K562 (cell line): ENCODE data around the gene PREX1. TPM values are rescaled to one million over a fixed set of nuclear protein-coding genes. Genes with fewer than 3 reads are reported as not detected.

Source experiments
- ATAC-seq: fragments of 200-7000 bp; cut with Tn5 transposase; 3 replicates; pipeline ENCODE4 v1.9.1; 2020; ENCODE audit warnings: moderate library complexity
- BruUV-seq: library from RNA; stranded (reverse); fragments of 400-500 nt; replicated peaks from 2 replicates; lab custom pipeline; 2021; lab: Mats Ljungman, UMichigan
- CTCF ChIA-PET: fragments of 300-600 bp; formaldehyde crosslinking; extraction: SDS; loops from one replicate; lab custom pipeline; 2021; ENCODE audit warnings: low intra/inter-chr PET ratio; lab: Yijun Ruan, JAX
- POLR2A ChIA-PET: fragments of 300-600, 350-650 bp; sonication (Branson Sonifier 250); formaldehyde crosslinking; extraction: SDS; loops from one replicate; lab custom pipeline; 2021; ENCODE audit warnings: antibody characterized with exemption, inconsistent platforms; lab: Yijun Ruan, JAX
- DNase-seq, 4 experiments: peaks; one replicate each; pipeline versions ENCODE4 v3.0.0 to v3.0.0-alpha.2; 2011 to 2018; ENCODE audit warnings: low spot score in 3 of 4, mixed read lengths in 3 of 4; ENCODE audit errors: extremely low read depth in 1 of 4
- FAIRE-seq: peaks from 2 replicates; lab custom pipeline; 2011; peaks lifted over from hg19 to GRCh38; lab: Jason Lieb, UNC
- H2AFZ ChIP-seq: 2 replicates; pipeline ENCODE4 v1.6.0; 2011; ENCODE audit warnings: low read depth, low read length, control low read depth, inconsistent platforms
- H3K27ac ChIP-seq: fragments of 200-600 bp; 3 replicates; pipeline ENCODE4 v1.8.0; 2011; ENCODE audit warnings: low read depth, mild to moderate bottlenecking, control low read depth, inconsistent platforms, low read length, moderate library complexity, mixed read lengths; ENCODE audit errors: extremely low read depth
- H3K27me3 ChIP-seq, 2 experiments: fragments of 300-600 bp in 1 of 2; 2 replicates in 1 of 2; 3 replicates in 1 of 2; pipeline versions ENCODE4 v1.6.0 to v1.8.0; 2011; ENCODE audit warnings: inconsistent platforms in 2 of 2, low read length in 2 of 2, mild to moderate bottlenecking in 1 of 2, mixed read lengths in 1 of 2, moderate library complexity in 1 of 2; ENCODE audit not compliant: control insufficient read depth in 2 of 2, insufficient read depth in 2 of 2
- H3K36me3 ChIP-seq: fragments of 300-600 bp; 3 replicates; pipeline ENCODE4 v1.8.0; 2011; ENCODE audit warnings: mild to moderate bottlenecking, low read length, inconsistent platforms; ENCODE audit not compliant: control insufficient read depth, insufficient read depth
- H3K4me1 ChIP-seq, 2 experiments: fragments of 200-600 bp in 1 of 2; replicated peaks in 1 of 2; 2 replicates in 1 of 2; 3 replicates in 1 of 2; pipeline versions ENCODE4 v1.5.1 to v1.8.0; 2011; ENCODE audit warnings: inconsistent platforms in 2 of 2, low read length in 2 of 2, mild to moderate bottlenecking in 1 of 2, mixed read lengths in 1 of 2, moderate library complexity in 1 of 2; ENCODE audit not compliant: control insufficient read depth in 2 of 2, insufficient read depth in 2 of 2
- H3K4me2 ChIP-seq: 2 replicates; pipeline ENCODE4 v1.6.1; 2011; ENCODE audit warnings: low read length, control low read depth, inconsistent platforms, mixed read lengths; ENCODE audit not compliant: insufficient read depth
- H3K4me3 ChIP-seq: fragments of 200-600 bp; sonication (generic), shearing (Covaris generic); 2 replicates; pipeline ENCODE4 v1.5.1; 2016; ENCODE audit warnings: control low read depth, inconsistent platforms
- H3K79me2 ChIP-seq: fragments of 200-600 bp; 3 replicates; pipeline ENCODE4 v1.8.0; 2011; ENCODE audit warnings: low read length, inconsistent platforms; ENCODE audit not compliant: control insufficient read depth, insufficient read depth
- H3K9ac ChIP-seq, 2 experiments: 2 replicates each; pipeline versions ENCODE4 v1.6.0 to v1.6.1; 2011; ENCODE audit warnings: low read depth in 2 of 2, low read length in 2 of 2, control low read depth in 1 of 2, inconsistent platforms in 1 of 2, mild to moderate bottlenecking in 1 of 2, mixed read lengths in 1 of 2; ENCODE audit not compliant: insufficient read depth in 1 of 2
- H3K9me1 ChIP-seq: one replicate; pipeline ENCODE4 v1.6.0; 2011; ENCODE audit warnings: inconsistent platforms, mild to moderate bottlenecking, low read length, moderate library complexity; ENCODE audit not compliant: control insufficient read depth, insufficient read depth
- H3K9me3 ChIP-seq: replicated peaks from 2 replicates; pipeline ENCODE4 v1.5.1; 2011; ENCODE audit warnings: low read depth, low read length, inconsistent platforms; ENCODE audit not compliant: control insufficient read depth, insufficient read depth
- H4K20me1 ChIP-seq: replicated peaks from 2 replicates; pipeline ENCODE4 v1.6.1; 2011; ENCODE audit warnings: low read length, inconsistent platforms, mixed read lengths; ENCODE audit not compliant: control insufficient read depth, insufficient read depth
- CBFA2T3 ChIP-seq: fragments of 450-650 bp; IDR thresholded peaks from 2 replicates; pipeline ENCODE4 v1.6.1; 2017
- CBX5 ChIP-seq: IDR thresholded peaks from 2 replicates; pipeline ENCODE4 v1.6.1; 2014; ENCODE audit warnings: low read depth, borderline replicate concordance
- E2F6 ChIP-seq, 2 experiments: IDR thresholded peaks; 2 replicates each; pipeline ENCODE4 v1.6.1; 2011; ENCODE audit warnings: borderline replicate concordance in 1 of 2, control low read depth in 1 of 2, low read depth in 1 of 2, low read length in 1 of 2, mild to moderate bottlenecking in 1 of 2, mixed read lengths in 1 of 2, moderate library complexity in 1 of 2; ENCODE audit not compliant: insufficient read depth in 1 of 2, insufficient read length in 1 of 2, poor library complexity in 1 of 2, severe bottlenecking in 1 of 2; ENCODE audit errors: extremely low read depth in 1 of 2
- ESRRB ChIP-seq: fragments of 250-450 bp; sonication (Bioruptor Pico); IDR thresholded peaks from 2 replicates; pipeline ENCODE4 v1.5.0; 2020; ENCODE audit warnings: mild to moderate bottlenecking, moderate library complexity, borderline replicate concordance
- ETS1 ChIP-seq: conservative IDR thresholded peaks from 2 replicates; pipeline ENCODE4 v1.6.1; 2011; ENCODE audit warnings: low read depth, mild to moderate bottlenecking, low read length; ENCODE audit not compliant: control insufficient read depth
- GTF2F1 ChIP-seq: IDR thresholded peaks from 2 replicates; pipeline ENCODE4 v1.6.1; 2011; ENCODE audit warnings: low read depth, low read length, improper control_type of control experiment
- ILF3 ChIP-seq: fragments of 450-650 bp; IDR thresholded peaks from 2 replicates; pipeline ENCODE4 v1.6.1; 2018; ENCODE audit warnings: antibody characterized with exemption, mild to moderate bottlenecking, moderate library complexity, borderline replicate concordance
- NFE2L1 ChIP-seq: fragments of 450-650 bp; IDR thresholded peaks from 2 replicates; pipeline ENCODE4 v1.6.1; 2016; ENCODE audit warnings: missing genetic modification characterization, low read depth, mild to moderate bottlenecking, missing compliant biosample characterization, moderate library complexity, borderline replicate concordance
- NKRF ChIP-seq: fragments of 450-650 bp; IDR thresholded peaks from 2 replicates; pipeline ENCODE4 v1.6.1; 2016; ENCODE audit warnings: borderline replicate concordance
- SRSF1 ChIP-seq: fragments of 200-400 bp; formaldehyde crosslinking; IDR thresholded peaks from 2 replicates; pipeline ENCODE4 v1.6.1; 2017; ENCODE audit warnings: mild to moderate bottlenecking, low read depth, low read length, moderate library complexity
- TEAD1 ChIP-seq, 2 experiments: fragments of 450-650 bp in 1 of 2; sonication (generic) in 1 of 2; formaldehyde crosslinking; IDR thresholded peaks; 2 replicates each; pipeline versions ENCODE4 v1.4.0 to v1.8.0; 2020 to 2022; ENCODE audit warnings: mild to moderate bottlenecking in 2 of 2, missing genetic modification reagents in 1 of 2
- U2AF2 ChIP-seq: fragments of 200-400 bp; formaldehyde crosslinking; optimal IDR thresholded peaks from 2 replicates; pipeline ENCODE3; 2017; ENCODE audit warnings: low read depth, mild to moderate bottlenecking, low read length
- ZBTB26 ChIP-seq: fragments of 450-650 bp; formaldehyde crosslinking; IDR thresholded peaks from 2 replicates; pipeline ENCODE4 v1.4.0; 2022; ENCODE audit warnings: missing genetic modification characterization
- ZBTB9 ChIP-seq: fragments of 450-650 bp; formaldehyde crosslinking; IDR thresholded peaks from 2 replicates; pipeline ENCODE4 v1.4.0; 2020; ENCODE audit warnings: mild to moderate bottlenecking, moderate library complexity
- ZNF263 ChIP-seq: sonication (generic); formaldehyde crosslinking; IDR thresholded peaks from 2 replicates; pipeline ENCODE4 v1.8.0; 2022; ENCODE audit warnings: mild to moderate bottlenecking, missing genetic modification reagents, borderline replicate concordance
- WGBS: fragments of 100-300 bp; shearing (Covaris generic); methylation state at CpG from one replicate; pipeline ENCODE4 v1.1.6; 2016; ENCODE audit warnings: low coverage, mixed read lengths; ENCODE audit not compliant: insufficient coverage; ENCODE audit errors: missing lambda C conversion rate; 5-methylcytosine and 5-hydroxymethylcytosine counted together
- in situ Hi-C: fragments of 300-500 bp; cut with MboI; formaldehyde crosslinking; loops from 4 replicates; pipeline ENCODE4 v1.15.0; 2018; ENCODE audit warnings: inconsistent platforms, mixed read lengths
- intact Hi-C: fragments of 100-400 bp; cut with micrococcal nuclease; formaldehyde crosslinking; loops from 2 replicates; pipeline ENCODE4 v1.14.2; 2022
- polyA plus RNA-seq, 8 experiments: library from polyadenylated mRNA; depleted of rRNA in 4 of 8; stranded (reverse) in 5 of 8; unstranded in 3 of 8; fragments of >200 nt; fragmentation: Nextera tagmentation in 2 of 8; fragmentation: Illumina TruSeq in 1 of 8; extraction: Ambion mirVana in 2 of 8; extraction: Trizol in 1 of 8; gene quantifications; 2 replicates each; pipeline versions ENCODE4 v1.2.1 to v1.2.3, GENCODE V29; 2011 to 2014; ENCODE audit warnings: inconsistent platforms in 1 of 8, missing spikeins in 1 of 8
- total RNA-seq, 7 experiments: library from RNA; depleted of rRNA in 6 of 7; stranded (reverse); fragments of >200 nt in 6 of 7; fragmentation: Illumina TruSeq in 2 of 7; extraction: Trizol in 2 of 7; gene quantifications; 2 replicates each; pipeline versions ENCODE4 v1.2.1 to v1.2.3, GENCODE V29; 2011 to 2021; ENCODE audit warnings: low replicate concordance in 1 of 7

Gene PREX1
- total and polyA plus RNA-seq, 9 of the 15 experiments (the other 6 are each of a cell fraction or from before 2014, with no cell fraction given), result 0.37 to 10.4 (median 4.8) TPM

GRCh38 chr20:48688579-48688978, 139.2 kb downstream of the PREX1 start:
- ATAC-seq (no peak), FAIRE-seq (no peak), DNase-seq (no peak)
- Histone ChIP-seq H3K4me3 (no peak overlapping the region), H3K4me2 (no peak overlapping the region), H3K79me2 (no peaks in the 10 kb centered on the region), H3K27me3 (no peaks in the 10 kb centered on the region; a peak in 1 of 5 replicates), H3K36me3 (no peaks in the 10 kb centered on the region), H3K9me3 (no peaks in the 10 kb centered on the region), H3K27ac (no peak overlapping the region), H2AFZ (no peak overlapping the region), H4K20me1 (peaks cover 5% of the 10 kb centered on the region; the same call in 1 of the 2 replicates), H3K9ac (no peak overlapping the region), H3K9me1 (no peaks in the 10 kb centered on the region), H3K4me1 (peaks cover 0 to 18% of the 10 kb centered on the region in 2 experiments; a peak in 4 of 5 replicates)
- WGBS, result 72% methylated on average over 7 of the region's 8 CpGs
- CTCF ChIA-PET, result no interaction called here
- intact Hi-C loops, result no loop called here
- no TSS peak for BruUV-seq
- in situ Hi-C loops, result no loop called here
- POLR2A ChIA-PET, result no interaction called here
- TF ChIP-seq SRSF1 (no peak), NKRF (no peak), ETS1 (no peak), ESRRB (CRISPR knock-in tag) (no peak), U2AF2 (no peak), NFE2L1 (no peak), GTF2F1 (no peak), ZNF263 (no peak), CBFA2T3 (no peak), ZBTB9 (no peak), ILF3 (no peak), TEAD1 (CRISPR knock-in tag; IDR thresholded peaks at IDR 0.05) (no peak), E2F6 (IDR thresholded peaks at IDR 0.05; ENCODE audit: borderline replicate concordance in 1 of 2, extremely low read depth in 1 of 2, insufficient read depth in 1 of 2, insufficient read length in 1 of 2, low read depth in 1 of 2, low read length in 1 of 2, poor library complexity in 1 of 2, severe bottlenecking in 1 of 2) (no peak), ZBTB26 (CRISPR knock-in tag) (no peak), CBX5 (no peak)
